Caco-2 (cell line): ENCODE data around the gene CD59. TPM values are rescaled to one million over a fixed set of nuclear protein-coding genes. Genes with fewer than 3 reads are reported as not detected.

Experiments used
- BruUV-seq: library from RNA; stranded (reverse); fragments of 400-500 nt; replicated peaks from 2 replicates; lab custom pipeline; 2021; lab: Mats Ljungman, UMichigan
- CTCF ChIA-PET: fragments of 300-600 bp; sonication (Branson Sonifier 250); formaldehyde crosslinking; loops from one replicate; lab custom pipeline; 2022; ENCODE audit warnings: antibody characterized with exemption; lab: Charles Lee
- POLR2A ChIA-PET: fragments of 300-600 bp; sonication (Branson Sonifier 250); formaldehyde crosslinking; loops from one replicate; lab custom pipeline; 2022; ENCODE audit warnings: antibody characterized with exemption; lab: Charles Lee
- DNase-seq, 2 experiments: peaks; one replicate each; pipeline versions ENCODE4 v3.0.0 to v3.0.0-alpha.2; 2020 to 2022
- H3K27me3 ChIP-seq: replicated peaks from 2 replicates; pipeline ENCODE4 v1.6.0; 2011; ENCODE audit warnings: low read length; ENCODE audit not compliant: control insufficient read depth, insufficient read depth
- H3K36me3 ChIP-seq: 2 replicates; pipeline ENCODE4 v1.5.1; 2011; ENCODE audit warnings: low read length; ENCODE audit not compliant: control insufficient read depth, insufficient read depth
- H3K4me1 ChIP-seq: fragments of 250-450 bp; sonication (Bioruptor Pico); 2 replicates; pipeline ENCODE4 v1.5.1; 2020; ENCODE audit warnings: mild to moderate bottlenecking
- H3K4me3 ChIP-seq: 2 replicates; pipeline ENCODE4 v1.5.1; 2011; ENCODE audit warnings: low read depth, mild to moderate bottlenecking, control low read depth, low read length
- H3K9me3 ChIP-seq: fragments of 250-450 bp; sonication (Bioruptor Pico); 2 replicates; pipeline ENCODE4 v1.5.1; 2020; ENCODE audit warnings: mild to moderate bottlenecking, moderate library complexity
- H3K27ac Mint-ChIP-seq: one replicate; pipeline ENCODE4 v1.8.0; 2022; ENCODE audit warnings: mixed read lengths; ENCODE audit not compliant: unreplicated experiment
- H3K27me3 Mint-ChIP-seq: one replicate; pipeline ENCODE4 v1.8.0; 2022; ENCODE audit warnings: mixed read lengths; ENCODE audit not compliant: insufficient read depth, unreplicated experiment
- H3K36me3 Mint-ChIP-seq: one replicate; pipeline ENCODE4 v1.8.0; 2022; ENCODE audit warnings: mild to moderate bottlenecking, mixed read lengths; ENCODE audit not compliant: insufficient read depth, unreplicated experiment
- H3K4me1 Mint-ChIP-seq: one replicate; pipeline ENCODE4 v1.8.0; 2022; ENCODE audit warnings: low read depth, mixed read lengths; ENCODE audit not compliant: unreplicated experiment
- H3K4me3 Mint-ChIP-seq: one replicate; pipeline ENCODE4 v1.8.0; 2022; ENCODE audit warnings: mild to moderate bottlenecking, moderate library complexity, mixed read lengths; ENCODE audit not compliant: unreplicated experiment
- H3K9me3 Mint-ChIP-seq: one replicate; pipeline ENCODE4 v1.8.0; 2022; ENCODE audit warnings: mixed read lengths; ENCODE audit not compliant: unreplicated experiment
- intact Hi-C: fragments of 100-400 bp; cut with micrococcal nuclease; formaldehyde crosslinking; loops from one replicate; pipeline ENCODE4 v1.10.0; 2022; ENCODE audit not compliant: unreplicated experiment
- total RNA-seq: library from RNA; stranded (reverse); gene quantifications from 2 replicates; pipeline ENCODE4 v1.2.3, GENCODE V29; 2022
- TF ChIP-seq, protein P1 (sequence below), 2 experiments: fragments of 200-600 bp in 1 of 2; IDR thresholded peaks; 1 replicate in 1 of 2; 2 replicates in 1 of 2; pipeline versions ENCODE4 v1.5.1 to v1.8.0; 2011 to 2022; ENCODE audit warnings: antibody characterized with exemption in 1 of 2, control low read depth in 1 of 2, inconsistent platforms in 1 of 2, low read depth in 1 of 2, low read length in 1 of 2, mild to moderate bottlenecking in 1 of 2, moderate library complexity in 1 of 2; ENCODE audit not compliant: insufficient read depth in 1 of 2, severe bottlenecking in 1 of 2, unreplicated experiment in 1 of 2

The CD59 gene
- total RNA-seq, 1 experiment from 2014 or later: 149 TPM

- POLR2A ChIA-PET: no interaction called here
- no TSS peak for BruUV-seq
- Histone ChIP-seq H3K36me3 (peaks cover 3% of the 10 kb centered on the region; the same call in 1 of the 2 replicates), H3K27me3 (no peaks in the 10 kb centered on the region), H3K4me1 (no peaks in the 10 kb centered on the region), H3K4me3 (no peak overlapping the region), H3K9me3 (no peaks in the 10 kb centered on the region)
- Mint-ChIP-seq H3K27ac (no peak overlapping the region), H3K27me3 (no peaks in the 10 kb centered on the region), H3K36me3 (no peaks in the 10 kb centered on the region), H3K4me3 (no peak overlapping the region), H3K9me3 (no peaks in the 10 kb centered on the region), H3K4me1 (peaks cover 6% of the 10 kb centered on the region)
- intact Hi-C loops: loop anchor here (2.0 kb wide), 1 partner anchor 200 kb away; no protein-coding TSS in a partner anchor
- TF ChIP-seq, protein P1, sequence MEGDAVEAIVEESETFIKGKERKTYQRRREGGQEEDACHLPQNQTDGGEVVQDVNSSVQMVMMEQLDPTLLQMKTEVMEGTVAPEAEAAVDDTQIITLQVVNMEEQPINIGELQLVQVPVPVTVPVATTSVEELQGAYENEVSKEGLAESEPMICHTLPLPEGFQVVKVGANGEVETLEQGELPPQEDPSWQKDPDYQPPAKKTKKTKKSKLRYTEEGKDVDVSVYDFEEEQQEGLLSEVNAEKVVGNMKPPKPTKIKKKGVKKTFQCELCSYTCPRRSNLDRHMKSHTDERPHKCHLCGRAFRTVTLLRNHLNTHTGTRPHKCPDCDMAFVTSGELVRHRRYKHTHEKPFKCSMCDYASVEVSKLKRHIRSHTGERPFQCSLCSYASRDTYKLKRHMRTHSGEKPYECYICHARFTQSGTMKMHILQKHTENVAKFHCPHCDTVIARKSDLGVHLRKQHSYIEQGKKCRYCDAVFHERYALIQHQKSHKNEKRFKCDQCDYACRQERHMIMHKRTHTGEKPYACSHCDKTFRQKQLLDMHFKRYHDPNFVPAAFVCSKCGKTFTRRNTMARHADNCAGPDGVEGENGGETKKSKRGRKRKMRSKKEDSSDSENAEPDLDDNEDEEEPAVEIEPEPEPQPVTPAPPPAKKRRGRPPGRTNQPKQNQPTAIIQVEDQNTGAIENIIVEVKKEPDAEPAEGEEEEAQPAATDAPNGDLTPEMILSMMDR (IDR thresholded peaks at IDR 0.05; ENCODE audit: insufficient read depth in 1 of 2, low read depth in 1 of 2, low read length in 1 of 2, severe bottlenecking in 1 of 2, unreplicated experiment in 1 of 2): no peak
- CTCF ChIA-PET: interaction anchor here (1.2 to 1.7 kb wide), 2 partner anchors 27 to 86 kb away, joined by 3 to 37 read pairs; no protein-coding TSS in a partner anchor
- DNase-seq: no peak
Measured at GRCh38 chr11:33743291-33743690, 7.1 kb upstream of the CD59 start.

DNA sequence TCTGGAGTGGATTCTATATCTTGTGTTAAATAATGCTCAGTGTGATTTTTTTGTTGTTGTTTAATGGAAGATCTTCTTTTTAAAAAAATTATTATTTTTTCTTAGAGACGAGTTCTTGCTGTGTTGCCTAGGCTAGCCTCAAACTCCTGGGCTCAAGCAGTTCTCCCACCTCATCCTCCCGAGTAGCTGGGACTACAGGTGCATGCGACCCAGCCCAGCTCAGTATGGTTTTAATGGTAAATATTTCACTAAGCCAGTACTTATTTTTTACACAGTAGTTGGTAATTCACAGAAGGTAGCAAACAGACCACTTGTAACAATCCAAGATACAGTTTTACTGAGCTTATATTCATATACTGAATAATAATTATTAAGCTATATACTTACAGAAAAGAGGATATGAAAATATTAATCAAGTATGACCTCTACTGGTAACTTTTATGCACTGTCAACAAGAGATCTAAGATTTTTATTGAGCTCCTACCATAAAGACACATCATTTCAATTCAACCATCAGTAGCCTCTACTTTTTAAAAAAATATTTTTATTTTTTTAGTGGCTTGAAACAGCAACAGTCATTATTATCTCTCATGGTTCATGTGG lies 6.1 kb upstream of the CD59 start:
- intact Hi-C loops: loop anchor here (2.0 kb wide), 1 partner anchor 200 kb away; no protein-coding TSS in a partner anchor
- peaks cover 3% of the 10 kb centered on the region; the same call in 1 of the 2 replicates for H3K36me3 ChIP-seq
- H3K36me3 Mint-ChIP-seq: no peaks in the 10 kb centered on the region
- H3K9me3 Mint-ChIP-seq: no peaks in the 10 kb centered on the region
- H3K27me3 ChIP-seq: no peaks in the 10 kb centered on the region
- ChIA-PET POLR2A (no interaction called here), CTCF (interaction anchor here (0.6 to 1.7 kb wide), 11 partner anchors 24 to 380 kb away, joined by 3 to 37 read pairs (median 5); partner anchors contain the start of gene C11orf91)
- H3K4me3 ChIP-seq: no peak overlapping the region
- peaks cover under 1% of the 10 kb centered on the region for H3K4me1 ChIP-seq
- no peak overlapping the region for H3K27ac Mint-ChIP-seq
- BruUV-seq: no TSS peak
- no peaks in the 10 kb centered on the region for H3K27me3 Mint-ChIP-seq
- TF ChIP-seq, protein P1 (IDR thresholded peaks at IDR 0.05; ENCODE audit: insufficient read depth in 1 of 2, low read depth in 1 of 2, low read length in 1 of 2, severe bottlenecking in 1 of 2, unreplicated experiment in 1 of 2): peak; percentile 16 to 41
- H3K9me3 ChIP-seq: no peaks in the 10 kb centered on the region
- peaks cover 12% of the 10 kb centered on the region for H3K4me1 Mint-ChIP-seq
- DNase-seq: no peak
- no peak overlapping the region for H3K4me3 Mint-ChIP-seq

- H3K4me3 ChIP-seq: no peak overlapping the region
- H3K36me3 Mint-ChIP-seq: no peaks in the 10 kb centered on the region
- BruUV-seq: no TSS peak
Measured at GRCh38 chr11:33741806-33742205, 5.6 kb upstream of the CD59 start.

More at GRCh38 chr11:33741806-33742205, 5.6 kb upstream of the CD59 start:
- Histone ChIP-seq H3K27me3 (no peaks in the 10 kb centered on the region), H3K4me1 (peaks cover 6% of the 10 kb centered on the region), H3K9me3 (no peaks in the 10 kb centered on the region), H3K36me3 (peaks cover 3% of the 10 kb centered on the region; the same call in 1 of the 2 replicates)
- H3K9me3 Mint-ChIP-seq: no peaks in the 10 kb centered on the region
- POLR2A ChIA-PET: no interaction called here
- no peak overlapping the region for H3K27ac Mint-ChIP-seq
- peaks cover 17% of the 10 kb centered on the region for H3K4me1 Mint-ChIP-seq
- intact Hi-C loops: loop anchor here (2.0 kb wide), 1 partner anchor 199 kb away; no protein-coding TSS in a partner anchor
- DNase-seq: no peak
- CTCF ChIA-PET: interaction anchor here (1.0 to 1.7 kb wide), 7 partner anchors 26 to 380 kb away, joined by 4 to 37 read pairs (median 5); partner anchors contain the start of gene C11orf91
- no peaks in the 10 kb centered on the region for H3K27me3 Mint-ChIP-seq
- no peak overlapping the region for H3K4me3 Mint-ChIP-seq
- TF ChIP-seq, protein P1 (IDR thresholded peaks at IDR 0.05; ENCODE audit: insufficient read depth in 1 of 2, low read depth in 1 of 2, low read length in 1 of 2, severe bottlenecking in 1 of 2, unreplicated experiment in 1 of 2): no peak
